ENCODE data around the gene RFT1.

DNA sequence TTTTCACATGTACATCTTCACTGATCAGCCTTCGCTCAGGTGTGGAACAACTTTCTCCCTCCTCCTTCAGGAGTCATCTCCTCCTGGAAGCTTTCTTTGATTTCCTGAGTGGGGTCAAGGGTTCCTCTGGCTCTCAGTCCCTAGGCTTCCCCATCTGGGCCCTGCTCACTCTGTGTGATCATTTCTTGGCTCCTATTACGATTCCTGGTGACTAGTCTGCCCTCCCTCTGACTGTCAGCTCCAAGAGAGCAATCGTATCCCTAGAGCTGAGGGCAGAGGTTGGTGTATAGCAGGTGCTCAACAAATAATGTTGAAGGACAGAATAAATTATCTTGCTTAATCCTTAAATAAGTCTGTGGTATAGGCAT is 15.5 kb upstream of the RFT1 start:
- TF ChIP-seq, protein P1, sequence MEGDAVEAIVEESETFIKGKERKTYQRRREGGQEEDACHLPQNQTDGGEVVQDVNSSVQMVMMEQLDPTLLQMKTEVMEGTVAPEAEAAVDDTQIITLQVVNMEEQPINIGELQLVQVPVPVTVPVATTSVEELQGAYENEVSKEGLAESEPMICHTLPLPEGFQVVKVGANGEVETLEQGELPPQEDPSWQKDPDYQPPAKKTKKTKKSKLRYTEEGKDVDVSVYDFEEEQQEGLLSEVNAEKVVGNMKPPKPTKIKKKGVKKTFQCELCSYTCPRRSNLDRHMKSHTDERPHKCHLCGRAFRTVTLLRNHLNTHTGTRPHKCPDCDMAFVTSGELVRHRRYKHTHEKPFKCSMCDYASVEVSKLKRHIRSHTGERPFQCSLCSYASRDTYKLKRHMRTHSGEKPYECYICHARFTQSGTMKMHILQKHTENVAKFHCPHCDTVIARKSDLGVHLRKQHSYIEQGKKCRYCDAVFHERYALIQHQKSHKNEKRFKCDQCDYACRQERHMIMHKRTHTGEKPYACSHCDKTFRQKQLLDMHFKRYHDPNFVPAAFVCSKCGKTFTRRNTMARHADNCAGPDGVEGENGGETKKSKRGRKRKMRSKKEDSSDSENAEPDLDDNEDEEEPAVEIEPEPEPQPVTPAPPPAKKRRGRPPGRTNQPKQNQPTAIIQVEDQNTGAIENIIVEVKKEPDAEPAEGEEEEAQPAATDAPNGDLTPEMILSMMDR (IDR thresholded peaks at IDR 0.05; ENCODE audit: insufficient read depth, low read depth, low read length) = no peak
- TF ChIP-seq EZH2 (IDR thresholded peaks at IDR 0.05; ENCODE audit: insufficient read depth, low read length) = no peak
